Neural cell (in vitro differentiated cells): Measurements from ENCODE around the gene ZNF140.

ENCODE experiments used
- EP300 ChIP-seq: fragments of 450-650 bp; conservative IDR thresholded peaks from 2 replicates; pipeline ENCODE4 v1.6.1; 2014; ENCODE audit warnings: antibody characterized with exemption, mild to moderate bottlenecking, moderate library complexity; ENCODE audit not compliant: poor library complexity, severe bottlenecking
- EZH2 ChIP-seq: fragments of 200-600, 300-800 bp; shearing (Covaris generic), sonication (generic); IDR thresholded peaks from 2 replicates; pipeline ENCODE4 v1.6.1; 2014; ENCODE audit warnings: antibody characterized with exemption, low read length, borderline replicate concordance, mild to moderate bottlenecking; ENCODE audit not compliant: insufficient read depth, poor library complexity, severe bottlenecking
- MXI1 ChIP-seq: fragments of 450-650 bp; conservative IDR thresholded peaks from 2 replicates; pipeline ENCODE4 v1.6.1; 2014; ENCODE audit warnings: antibody characterized with exemption, mild to moderate bottlenecking; ENCODE audit not compliant: poor library complexity, severe bottlenecking
- POLR2AphosphoS5 ChIP-seq: IDR thresholded peaks from 2 replicates; pipeline ENCODE4 v1.6.1; 2012
- SMC3 ChIP-seq: fragments of 450-650 bp; conservative IDR thresholded peaks from 2 replicates; pipeline ENCODE4 v1.6.1; 2014; ENCODE audit warnings: antibody characterized with exemption, mild to moderate bottlenecking, moderate library complexity; ENCODE audit not compliant: poor library complexity
- TF ChIP-seq, protein P1 (sequence below): IDR thresholded peaks from 2 replicates; pipeline ENCODE4 v1.6.1; 2012; ENCODE audit warnings: borderline replicate concordance
- TF ChIP-seq, protein P2 (sequence below): fragments of 450-650 bp; IDR thresholded peaks from 2 replicates; pipeline ENCODE4 v1.5.1; 2014; ENCODE audit warnings: antibody characterized with exemption, mild to moderate bottlenecking, moderate library complexity; ENCODE audit not compliant: poor library complexity, severe bottlenecking

DNA sequence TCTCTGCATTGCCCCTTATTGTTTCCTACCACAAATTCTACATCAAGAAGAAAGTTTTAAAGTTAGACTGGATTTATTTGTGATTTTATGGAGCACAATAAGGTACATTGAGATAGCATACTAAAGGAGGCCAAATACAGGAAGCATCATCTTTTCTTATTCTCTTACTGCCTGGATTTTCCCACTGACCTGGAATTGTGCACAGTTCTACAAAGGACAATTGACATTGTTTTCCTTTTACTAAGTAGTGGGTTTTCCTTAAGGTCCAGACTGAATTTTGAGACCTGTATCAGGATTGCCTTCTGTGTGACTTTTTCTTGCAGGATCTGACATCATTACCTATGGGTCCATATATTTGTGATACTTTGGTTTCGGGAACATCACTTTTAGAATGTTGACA, 18.8 kb upstream of the ZNF140 start:
- TF ChIP-seq, protein P1, sequence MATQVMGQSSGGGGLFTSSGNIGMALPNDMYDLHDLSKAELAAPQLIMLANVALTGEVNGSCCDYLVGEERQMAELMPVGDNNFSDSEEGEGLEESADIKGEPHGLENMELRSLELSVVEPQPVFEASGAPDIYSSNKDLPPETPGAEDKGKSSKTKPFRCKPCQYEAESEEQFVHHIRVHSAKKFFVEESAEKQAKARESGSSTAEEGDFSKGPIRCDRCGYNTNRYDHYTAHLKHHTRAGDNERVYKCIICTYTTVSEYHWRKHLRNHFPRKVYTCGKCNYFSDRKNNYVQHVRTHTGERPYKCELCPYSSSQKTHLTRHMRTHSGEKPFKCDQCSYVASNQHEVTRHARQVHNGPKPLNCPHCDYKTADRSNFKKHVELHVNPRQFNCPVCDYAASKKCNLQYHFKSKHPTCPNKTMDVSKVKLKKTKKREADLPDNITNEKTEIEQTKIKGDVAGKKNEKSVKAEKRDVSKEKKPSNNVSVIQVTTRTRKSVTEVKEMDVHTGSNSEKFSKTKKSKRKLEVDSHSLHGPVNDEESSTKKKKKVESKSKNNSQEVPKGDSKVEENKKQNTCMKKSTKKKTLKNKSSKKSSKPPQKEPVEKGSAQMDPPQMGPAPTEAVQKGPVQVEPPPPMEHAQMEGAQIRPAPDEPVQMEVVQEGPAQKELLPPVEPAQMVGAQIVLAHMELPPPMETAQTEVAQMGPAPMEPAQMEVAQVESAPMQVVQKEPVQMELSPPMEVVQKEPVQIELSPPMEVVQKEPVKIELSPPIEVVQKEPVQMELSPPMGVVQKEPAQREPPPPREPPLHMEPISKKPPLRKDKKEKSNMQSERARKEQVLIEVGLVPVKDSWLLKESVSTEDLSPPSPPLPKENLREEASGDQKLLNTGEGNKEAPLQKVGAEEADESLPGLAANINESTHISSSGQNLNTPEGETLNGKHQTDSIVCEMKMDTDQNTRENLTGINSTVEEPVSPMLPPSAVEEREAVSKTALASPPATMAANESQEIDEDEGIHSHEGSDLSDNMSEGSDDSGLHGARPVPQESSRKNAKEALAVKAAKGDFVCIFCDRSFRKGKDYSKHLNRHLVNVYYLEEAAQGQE, result no peak
- TF ChIP-seq, protein P2, sequence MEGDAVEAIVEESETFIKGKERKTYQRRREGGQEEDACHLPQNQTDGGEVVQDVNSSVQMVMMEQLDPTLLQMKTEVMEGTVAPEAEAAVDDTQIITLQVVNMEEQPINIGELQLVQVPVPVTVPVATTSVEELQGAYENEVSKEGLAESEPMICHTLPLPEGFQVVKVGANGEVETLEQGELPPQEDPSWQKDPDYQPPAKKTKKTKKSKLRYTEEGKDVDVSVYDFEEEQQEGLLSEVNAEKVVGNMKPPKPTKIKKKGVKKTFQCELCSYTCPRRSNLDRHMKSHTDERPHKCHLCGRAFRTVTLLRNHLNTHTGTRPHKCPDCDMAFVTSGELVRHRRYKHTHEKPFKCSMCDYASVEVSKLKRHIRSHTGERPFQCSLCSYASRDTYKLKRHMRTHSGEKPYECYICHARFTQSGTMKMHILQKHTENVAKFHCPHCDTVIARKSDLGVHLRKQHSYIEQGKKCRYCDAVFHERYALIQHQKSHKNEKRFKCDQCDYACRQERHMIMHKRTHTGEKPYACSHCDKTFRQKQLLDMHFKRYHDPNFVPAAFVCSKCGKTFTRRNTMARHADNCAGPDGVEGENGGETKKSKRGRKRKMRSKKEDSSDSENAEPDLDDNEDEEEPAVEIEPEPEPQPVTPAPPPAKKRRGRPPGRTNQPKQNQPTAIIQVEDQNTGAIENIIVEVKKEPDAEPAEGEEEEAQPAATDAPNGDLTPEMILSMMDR, result no peak
- TF ChIP-seq EP300 (no peak), POLR2AphosphoS5 (no peak), MXI1 (no peak), EZH2 (no peak), SMC3 (no peak)
